A549 (cell line): Measurements from ENCODE around the gene HNRNPK. TPM values are rescaled to one million over a fixed set of nuclear protein-coding genes. Genes with fewer than 3 reads are reported as not detected.

ENCODE experiments used
- ATAC-seq, 2 experiments: fragments of 200-7000 bp in 1 of 2; fragments of >200 bp in 1 of 2; cut with Nextera tagmentation in 1 of 2; cut with Tn5 transposase in 1 of 2; 3 replicates each; pipeline versions ENCODE4 v1.8.0 to v1.9.1; 2018 to 2020; ENCODE audit warnings: mild to moderate bottlenecking in 1 of 2, moderate library complexity in 1 of 2
- CTCF ChIA-PET: fragments of 300-600 bp; sonication (Branson Sonifier 250); formaldehyde crosslinking; extraction: SDS; loops from one replicate; lab custom pipeline; 2021; ENCODE audit warnings: antibody characterized with exemption, inconsistent platforms; lab: Yijun Ruan, JAX
- POLR2A ChIA-PET: fragments of 350-600 bp; formaldehyde crosslinking; extraction: SDS; loops from one replicate; lab custom pipeline; 2021; ENCODE audit warnings: antibody characterized with exemption, inconsistent platforms; lab: Yijun Ruan, JAX
- DNase-seq, 2 experiments: peaks; one replicate each; pipeline versions ENCODE4 v3.0.0 to v3.0.0-alpha.2; 2011 to 2016; ENCODE audit warnings: low read depth in 1 of 2, low spot score in 1 of 2
- FAIRE-seq: peaks from 2 replicates; lab custom pipeline; 2011; peaks lifted over from hg19 to GRCh38; lab: Jason Lieb, UNC
- H3K27ac ChIP-seq, 2 experiments: fragments of >200 bp; sonication (Bioruptor Twin); formaldehyde crosslinking; 3 replicates each; pipeline ENCODE4 v1.5.1; 2016 to 2017
- H3K4me1 ChIP-seq: fragments of >200 bp; sonication (Bioruptor Twin); formaldehyde crosslinking; 3 replicates; pipeline ENCODE4 v1.6.1; 2016
- H3K4me2 ChIP-seq: fragments of >200 bp; sonication (Bioruptor Twin); formaldehyde crosslinking; 3 replicates; pipeline ENCODE4 v1.6.1; 2016
- H3K4me3 ChIP-seq: fragments of >200 bp; sonication (Bioruptor Twin); formaldehyde crosslinking; 3 replicates; pipeline ENCODE4 v1.5.1; 2016
- H3K9me3 ChIP-seq: fragments of >200 bp; sonication (Bioruptor Twin); formaldehyde crosslinking; 3 replicates; pipeline ENCODE4 v1.6.1; 2016
- CBX2 ChIP-seq: fragments of 200-600 bp; sonication (generic); IDR thresholded peaks from 2 replicates; pipeline ENCODE4 v1.6.1; 2016; ENCODE audit warnings: low read depth, mild to moderate bottlenecking, borderline replicate concordance
- CEBPB ChIP-seq, 2 experiments: fragments of >200 bp in 1 of 2; sonication (Bioruptor Twin) in 1 of 2; formaldehyde crosslinking in 1 of 2; IDR thresholded peaks; 2 replicates each; pipeline ENCODE4 v1.6.1; 2012 to 2016
- CHD2 ChIP-seq: fragments of 150-350 bp; IDR thresholded peaks from 2 replicates; pipeline ENCODE4 v1.6.1; 2014; ENCODE audit warnings: low read length; ENCODE audit not compliant: partially characterized antibody
- E2F6 ChIP-seq: IDR thresholded peaks from 2 replicates; pipeline ENCODE4 v1.6.1; 2012; ENCODE audit warnings: low read depth, borderline replicate concordance
- EHF ChIP-seq: fragments of 250-450 bp; sonication (Bioruptor Pico); IDR thresholded peaks from 2 replicates; pipeline ENCODE4 v1.5.0; 2020; ENCODE audit warnings: mild to moderate bottlenecking
- EHMT2 ChIP-seq: fragments of 200-600 bp; sonication (generic); IDR thresholded peaks from 2 replicates; pipeline ENCODE4 v1.6.1; 2016; ENCODE audit warnings: antibody characterized with exemption, low read depth, mild to moderate bottlenecking, moderate library complexity
- ESRRA ChIP-seq: fragments of 150-350 bp; IDR thresholded peaks from 2 replicates; pipeline ENCODE4 v1.6.1; 2014; ENCODE audit warnings: mild to moderate bottlenecking, low read length, borderline replicate concordance
- HDAC2 ChIP-seq: fragments of 200-600 bp; sonication (generic); IDR thresholded peaks from 2 replicates; pipeline ENCODE4 v1.6.1; 2016
- HES2 ChIP-seq: fragments of >200 bp; sonication (Bioruptor Twin); formaldehyde crosslinking; IDR thresholded peaks from 2 replicates; pipeline ENCODE4 v1.6.1; 2016
- HOXA7 ChIP-seq: fragments of 250-450 bp; sonication (Bioruptor Pico); IDR thresholded peaks from 2 replicates; pipeline ENCODE4 v1.5.0; 2020; ENCODE audit warnings: mild to moderate bottlenecking, moderate library complexity
- JUN ChIP-seq, 2 experiments: fragments of >200 bp; sonication (Bioruptor Twin); formaldehyde crosslinking; IDR thresholded peaks; 2 replicates in 1 of 2; 3 replicates in 1 of 2; pipeline ENCODE4 v1.6.1; 2016 to 2017
- JUNB ChIP-seq: fragments of >200 bp; sonication (Bioruptor Twin); formaldehyde crosslinking; IDR thresholded peaks from 2 replicates; pipeline ENCODE4 v1.6.1; 2016
- KDM1A ChIP-seq: fragments of 200-600 bp; sonication (generic); IDR thresholded peaks from 2 replicates; pipeline ENCODE4 v1.6.1; 2016; ENCODE audit warnings: low read depth, mild to moderate bottlenecking
- MAFK ChIP-seq: fragments of 450-650 bp; IDR thresholded peaks from 2 replicates; pipeline ENCODE4 v1.6.1; 2014; ENCODE audit not compliant: partially characterized antibody
- MAZ ChIP-seq: fragments of 150-350 bp; IDR thresholded peaks from 2 replicates; pipeline ENCODE4 v1.6.1; 2014; ENCODE audit warnings: antibody characterized with exemption, low read depth, low read length, borderline replicate concordance
- NR3C1 ChIP-seq: fragments of >200 bp; sonication (Bioruptor Twin); formaldehyde crosslinking; IDR thresholded peaks from 3 replicates; pipeline ENCODE4 v1.6.1; 2017
- POLR2AphosphoS2 ChIP-seq: conservative IDR thresholded peaks from 2 replicates; pipeline ENCODE4 v1.6.1; 2012; ENCODE audit warnings: low read length, improper control_type of control experiment, inconsistent platforms
- SMC3 ChIP-seq: fragments of >200 bp; sonication (Bioruptor Twin); formaldehyde crosslinking; IDR thresholded peaks from 3 replicates; pipeline ENCODE4 v1.6.1; 2018; ENCODE audit warnings: inconsistent platforms
- SREBF2 ChIP-seq: fragments of 450-650 bp; IDR thresholded peaks from 2 replicates; pipeline ENCODE4 v1.6.1; 2014; ENCODE audit warnings: mild to moderate bottlenecking, moderate library complexity
- TP53 ChIP-seq: fragments of 250-450 bp; sonication (Bioruptor Pico); IDR thresholded peaks from 2 replicates; pipeline ENCODE4 v1.5.0; 2021; ENCODE audit warnings: mild to moderate bottlenecking, moderate library complexity
- ZFP36 ChIP-seq: fragments of 450-650 bp; IDR thresholded peaks from 2 replicates; pipeline ENCODE4 v1.6.1; 2014; ENCODE audit warnings: borderline replicate concordance; ENCODE audit not compliant: partially characterized antibody
- ZNF302 ChIP-seq: fragments of 250-450 bp; sonication (Bioruptor Pico); IDR thresholded peaks from 2 replicates; pipeline ENCODE4 v1.9.0; 2021; ENCODE audit warnings: inconsistent platforms, mild to moderate bottlenecking, moderate library complexity
- WGBS: methylation state at CpG from one replicate; pipeline ENCODE4 v1.1.6; 2017; ENCODE audit errors: missing lambda C conversion rate; 5-methylcytosine and 5-hydroxymethylcytosine counted together
- polyA plus RNA-seq, 4 experiments: library from polyadenylated mRNA; depleted of rRNA in 3 of 4; stranded (reverse); fragments of >200 nt; fragmentation: RNase III in 1 of 4; extraction: RNeasy Plus Mini Kit Qiagen cat#74134 plus additional on column Dnase treatment in 1 of 4; gene quantifications; 2 replicates in 3 of 4; 3 replicates in 1 of 4; pipeline ENCODE4 v1.2.3, GENCODE V29; 2011 to 2017
- TF ChIP-seq, protein P1 (sequence below): fragments of 250-450 bp; sonication (Bioruptor Pico); IDR thresholded peaks from 2 replicates; pipeline ENCODE4 v1.5.0; 2021; ENCODE audit warnings: mild to moderate bottlenecking, moderate library complexity, borderline replicate concordance
- TF ChIP-seq, protein P2 (sequence below): fragments of 450-650 bp; IDR thresholded peaks from 2 replicates; pipeline ENCODE4 v1.6.1; 2014; ENCODE audit warnings: antibody characterized with exemption

Gene HNRNPK
- polyA plus RNA-seq, 2 of the 4 experiments (the other 2 are of a cell fraction) = 682 to 699 TPM

DNA sequence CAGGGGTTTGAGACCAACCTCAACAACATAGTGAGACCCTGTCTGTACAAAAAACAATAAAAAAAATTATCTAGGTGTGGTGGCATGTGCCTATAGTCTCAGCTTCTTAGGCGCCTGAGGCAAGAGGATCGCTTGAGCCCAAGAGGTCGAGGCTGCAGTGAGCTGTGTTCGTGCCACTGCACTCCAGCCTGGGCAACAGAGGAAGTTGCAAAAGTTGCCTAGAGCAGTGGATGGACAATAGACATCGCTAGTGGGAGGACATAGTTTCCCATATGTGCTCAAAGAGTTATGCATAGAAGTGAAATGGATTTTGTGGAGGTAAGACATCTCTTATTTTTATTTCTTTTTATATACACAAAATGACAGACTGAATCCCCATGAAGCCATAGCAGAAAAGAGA, 19.0 kb downstream of the HNRNPK start:
- H3K9me3 ChIP-seq = no peaks in the 10 kb centered on the region
- no peak for TF ChIP-seq NR3C1
- TF ChIP-seq, all 56 proteins: peak for 0
- ATAC-seq (no peak), FAIRE-seq (no peak), DNase-seq (no peak)
- Histone ChIP-seq H3K4me1 (peaks cover 48% of the 10 kb centered on the region), H3K27ac (0 out of 6 replicates have a peak overlapping the region, but pooled peaks of 1 of the 2 experiments have one; percentile 23), H3K4me3 (no peak overlapping the region), H3K4me2 (no peak overlapping the region)
- CTCF ChIA-PET = interaction anchor here (0.5 to 2.6 kb wide), 6 partner anchors 9 to 300 kb away, joined by 3 to 8 read pairs (median 3); partner anchors contain the start of genes HNRNPK and RMI1
- 79% methylated on average over 5 of the region's 5 CpGs for WGBS
- POLR2A ChIA-PET = interaction anchor here (1.3 kb wide), 1 partner anchor 20 kb away, joined by 5 read pairs; the partner anchor contains the start of genes HNRNPK and RMI1

- peak in 1 of 2 experiments; percentile 50 for DNase-seq
- POLR2A ChIA-PET = interaction anchor here (0.6 to 0.9 kb wide), 3 partner anchors 21 to 302 kb away, joined by 3 to 4 read pairs (median 3); partner anchors contain the start of genes HNRNPK, KIF27 and RMI1
- no peak for ATAC-seq
These were observed 21.0 kb downstream of the HNRNPK start for GRCh38 chr9:83959061-83959460.

GRCh38 chr9:83957248-83957513, 22.8 kb downstream of the HNRNPK start:
- 74% methylated on average over 4 of the region's 4 CpGs for WGBS
- CTCF ChIA-PET = interaction anchor here (0.9 to 1.9 kb wide), 2 partner anchors 13 to 302 kb away, joined by 4 read pairs; no protein-coding TSS in a partner anchor
- Histone ChIP-seq H3K27ac (peak overlapping the region; percentile 94 to 95), H3K4me2 (peak overlapping the region; percentile 78), H3K4me1 (peaks cover 31% of the 10 kb centered on the region; the same call in 2 of the 3 replicates), H3K4me3 (peak overlapping the region; percentile 52), H3K9me3 (no peaks in the 10 kb centered on the region)
- FAIRE-seq (no peak), DNase-seq (no peak), ATAC-seq (no peak)
- TF ChIP-seq ZNF302 (CRISPR knock-in tag) (no peak), MAFK (no peak), MAZ (no peak), ZFP36 (no peak), POLR2AphosphoS2 (no peak), ESRRA (no peak), CEBPB (IDR thresholded peaks at IDR 0.05) (no peak), HDAC2 (no peak), SREBF2 (no peak), HES2 (no peak), CBX2 (no peak), E2F6 (no peak)
- TF ChIP-seq, protein P1, sequence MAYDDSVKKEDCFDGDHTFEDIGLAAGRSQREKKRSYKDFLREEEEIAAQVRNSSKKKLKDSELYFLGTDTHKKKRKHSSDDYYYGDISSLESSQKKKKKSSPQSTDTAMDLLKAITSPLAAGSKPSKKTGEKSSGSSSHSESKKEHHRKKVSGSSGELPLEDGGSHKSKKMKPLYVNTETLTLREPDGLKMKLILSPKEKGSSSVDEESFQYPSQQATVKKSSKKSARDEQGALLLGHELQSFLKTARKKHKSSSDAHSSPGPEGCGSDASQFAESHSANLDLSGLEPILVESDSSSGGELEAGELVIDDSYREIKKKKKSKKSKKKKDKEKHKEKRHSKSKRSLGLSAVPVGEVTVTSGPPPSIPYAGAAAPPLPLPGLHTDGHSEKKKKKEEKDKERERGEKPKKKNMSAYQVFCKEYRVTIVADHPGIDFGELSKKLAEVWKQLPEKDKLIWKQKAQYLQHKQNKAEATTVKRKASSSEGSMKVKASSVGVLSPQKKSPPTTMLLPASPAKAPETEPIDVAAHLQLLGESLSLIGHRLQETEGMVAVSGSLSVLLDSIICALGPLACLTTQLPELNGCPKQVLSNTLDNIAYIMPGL (CRISPR knock-in tag) = no peak
- TF ChIP-seq, protein P2, sequence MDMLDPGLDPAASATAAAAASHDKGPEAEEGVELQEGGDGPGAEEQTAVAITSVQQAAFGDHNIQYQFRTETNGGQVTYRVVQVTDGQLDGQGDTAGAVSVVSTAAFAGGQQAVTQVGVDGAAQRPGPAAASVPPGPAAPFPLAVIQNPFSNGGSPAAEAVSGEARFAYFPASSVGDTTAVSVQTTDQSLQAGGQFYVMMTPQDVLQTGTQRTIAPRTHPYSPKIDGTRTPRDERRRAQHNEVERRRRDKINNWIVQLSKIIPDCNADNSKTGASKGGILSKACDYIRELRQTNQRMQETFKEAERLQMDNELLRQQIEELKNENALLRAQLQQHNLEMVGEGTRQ = no peak
- POLR2A ChIA-PET = no interaction called here

More at GRCh38 chr9:83959061-83959460, 21.0 kb downstream of the HNRNPK start:
- Histone ChIP-seq H3K4me3 (no peak overlapping the region), H3K27ac (peak overlapping the region in 1 of 2 experiments; percentile 41; a peak in 2 of 6 replicates), H3K9me3 (no peaks in the 10 kb centered on the region), H3K4me1 (peaks cover 39% of the 10 kb centered on the region), H3K4me2 (0 out of 3 replicates have a peak overlapping the region, but pooled peaks have one; percentile 4)
- TF ChIP-seq CEBPB (IDR thresholded peaks at IDR 0.05) (no peak), JUN (IDR thresholded peaks at IDR 0.05) (no peak), ZNF302 (CRISPR knock-in tag) (no peak), CHD2 (no peak), TP53 (CRISPR knock-in tag) (no peak), KDM1A (no peak), JUNB (no peak), EHF (CRISPR knock-in tag) (no peak), EHMT2 (no peak), HOXA7 (CRISPR knock-in tag) (no peak), SREBF2 (no peak), SMC3 (no peak)
- TF ChIP-seq, protein P2 = no peak
- WGBS = 55% methylated on average over 4 of the region's 4 CpGs
- FAIRE-seq = no peak
- CTCF ChIA-PET = interaction anchor here (0.7 to 1.9 kb wide), 3 partner anchors 11 to 320 kb away, joined by 3 to 7 read pairs (median 4); no protein-coding TSS in a partner anchor
